GM12864 (cell line): Measurements from ENCODE around the gene CLIC3.

Experiments used
- DNase-seq: peaks from one replicate; pipeline ENCODE4 v3.0.0-alpha.2; 2011; ENCODE audit warnings: low read depth
- H3K4me3 ChIP-seq: 2 replicates; pipeline ENCODE4 v1.5.1; 2011; ENCODE audit warnings: mild to moderate bottlenecking, low read depth, low read length, control low read depth
- CTCF ChIP-seq: IDR thresholded peaks from 2 replicates; pipeline ENCODE4 v1.5.1; 2011; ENCODE audit warnings: low read depth, mild to moderate bottlenecking, moderate library complexity, low read length, control low read depth, inconsistent platforms; ENCODE audit errors: missing control alignments

The CLIC3 gene

DNA sequence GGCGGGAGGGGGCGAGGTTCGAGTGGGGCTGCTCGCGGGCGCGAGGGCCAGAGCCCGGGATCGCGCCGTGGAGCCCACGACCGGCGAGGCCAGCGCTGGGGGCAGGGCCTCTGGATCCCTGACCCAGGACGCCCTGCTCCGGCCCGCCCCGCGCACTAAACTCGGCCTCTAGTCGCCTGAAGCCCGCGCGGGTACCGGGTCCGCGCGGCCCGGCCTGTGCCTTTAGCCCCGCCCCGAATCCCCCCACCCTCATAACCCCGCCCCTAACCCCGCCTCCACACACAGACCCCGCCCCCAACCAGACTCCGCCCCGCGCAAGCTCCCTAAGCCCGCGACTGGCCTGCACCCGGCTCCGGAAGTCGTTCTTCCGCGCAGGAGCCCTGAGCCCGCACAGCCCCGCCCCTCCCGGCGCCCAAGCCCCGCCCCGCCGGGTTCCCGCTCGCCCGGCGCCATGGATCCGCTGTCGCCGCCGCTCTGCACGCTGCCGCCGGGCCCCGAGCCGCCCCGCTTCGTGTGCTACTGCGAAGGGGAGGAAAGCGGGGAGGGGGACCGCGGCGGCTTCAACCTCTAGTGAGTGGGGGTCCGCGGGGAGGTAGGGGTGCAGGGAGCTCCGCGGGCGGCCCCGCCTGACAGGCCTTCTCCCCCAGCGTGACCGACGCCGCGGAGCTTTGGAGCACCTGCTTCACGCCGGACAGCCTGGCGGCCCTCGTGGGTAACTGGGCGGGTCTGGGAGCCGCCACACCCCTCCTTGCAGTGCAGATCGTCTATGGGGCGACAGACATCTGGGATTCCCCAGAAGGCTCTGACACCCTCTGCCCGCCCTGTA lies 4.2 kb downstream of the CLIC3 start, which contains the start of gene PAXX:
Gene PAXX (plus strand): TSS at position 430 of the 826 bp plus-strand sequence. CDS start 22 bp downstream, at position 452.
- DNase-seq, result peak; percentile 53
- TF ChIP-seq CTCF, result no peak
- peak within 1 kb of the TSS; percentile 74 for H3K4me3 ChIP-seq

- TF ChIP-seq CTCF, result no peak
- DNase-seq, result no peak
- no peak overlapping the region for H3K4me3 ChIP-seq
These were observed 6.0 kb downstream of the CLIC3 start for GRCh38 chr9:136990242-136990911.

- DNase-seq, result no peak
- TF ChIP-seq CTCF, result no peak
These were observed 7.5 kb downstream of the CLIC3 start for GRCh38 chr9:136988872-136989271.

DNA sequence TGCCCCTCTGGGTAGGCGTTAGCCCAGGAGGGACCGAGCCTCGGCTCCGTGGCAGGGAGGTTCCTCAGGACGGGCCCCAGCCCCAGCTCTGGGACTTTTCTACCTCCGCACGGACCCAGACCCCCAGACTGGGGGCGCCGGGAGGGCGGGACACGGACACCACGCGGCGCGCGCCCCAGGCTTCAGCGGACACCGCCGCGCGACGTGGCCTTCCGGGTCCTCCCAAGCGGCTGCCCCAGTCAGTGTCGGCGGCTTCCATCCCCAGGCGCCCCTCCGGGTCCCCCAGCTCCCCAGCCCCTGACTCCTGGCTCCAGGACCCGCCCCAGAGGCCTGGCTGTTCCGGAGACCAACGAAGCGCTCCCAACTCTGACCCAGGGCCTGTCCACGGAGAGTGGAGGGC lies 10.5 kb downstream of the CLIC3 start:
- no peak for DNase-seq
- H3K4me3 ChIP-seq, result no peak overlapping the region
- TF ChIP-seq CTCF, result no peak

More at GRCh38 chr9:136988872-136989271, 7.5 kb downstream of the CLIC3 start:
- H3K4me3 ChIP-seq, result no peak overlapping the region

- no peak overlapping the region for H3K4me3 ChIP-seq
- TF ChIP-seq CTCF, result no peak
These were observed 11.3 kb downstream of the CLIC3 start for GRCh38 chr9:136985027-136985602.

DNA sequence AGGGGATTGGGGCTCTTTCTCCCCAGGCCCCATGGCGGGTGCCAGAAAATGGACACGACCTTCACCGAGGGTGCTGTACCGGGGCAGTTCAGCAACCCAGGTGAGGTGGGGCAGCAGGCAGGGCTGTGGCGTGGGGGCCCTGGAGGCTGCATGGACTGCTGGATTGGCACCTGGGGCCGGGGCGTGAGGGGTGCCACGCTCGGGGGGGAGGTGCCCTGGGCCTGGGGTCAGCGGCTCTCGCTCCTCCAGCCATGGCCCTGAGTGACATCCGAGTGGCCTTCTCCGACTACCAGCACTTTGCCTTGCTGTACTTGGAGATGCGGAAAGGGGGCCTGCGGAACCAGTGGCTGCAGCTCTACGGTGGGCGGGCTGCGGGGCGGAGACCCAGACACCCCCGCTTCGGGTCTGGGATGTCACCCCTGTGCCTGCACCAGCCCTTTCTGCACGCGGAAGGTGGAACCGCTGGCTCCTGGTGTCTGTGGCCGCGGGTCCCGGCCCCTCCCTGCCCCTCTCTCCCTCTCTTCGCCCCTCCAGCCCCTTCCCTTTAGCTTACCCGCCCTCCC lies 11.8 kb downstream of the CLIC3 start:
- no peak overlapping the region for H3K4me3 ChIP-seq
- DNase-seq, result no peak
- TF ChIP-seq CTCF, result no peak

More at GRCh38 chr9:136985027-136985602, 11.3 kb downstream of the CLIC3 start:
- DNase-seq, result no peak
